Measurements from ENCODE around the gene FBXO31. TPM values are rescaled to one million over a fixed set of nuclear protein-coding genes. Genes with fewer than 3 reads are reported as not detected.

FBXO31 gene
- total RNA-seq, 1 donor from 2014 or later, result 5.8 TPM

DNA sequence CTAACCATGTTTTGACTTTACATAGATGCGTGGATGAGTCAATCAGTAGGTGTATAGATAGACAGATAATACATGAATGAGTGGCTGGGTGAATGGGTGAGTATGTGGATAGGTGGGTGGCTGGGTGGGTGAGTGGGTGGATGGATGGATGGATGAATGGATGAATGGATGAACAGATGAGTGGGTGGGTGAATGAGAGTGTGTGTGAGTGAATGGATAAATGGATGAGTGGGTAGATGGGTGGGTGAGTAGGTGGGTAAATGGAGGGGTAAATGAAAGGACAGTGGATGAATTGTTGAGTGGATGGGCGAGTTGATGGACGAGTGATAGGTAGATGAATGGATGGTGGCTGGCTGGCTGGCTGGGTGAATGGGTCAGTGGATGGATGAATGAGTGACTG lies 89.6 kb downstream of the FBXO31 start:
- H3K4me1 ChIP-seq, result no peaks in the 10 kb centered on the region
- TF ChIP-seq, protein P1, sequence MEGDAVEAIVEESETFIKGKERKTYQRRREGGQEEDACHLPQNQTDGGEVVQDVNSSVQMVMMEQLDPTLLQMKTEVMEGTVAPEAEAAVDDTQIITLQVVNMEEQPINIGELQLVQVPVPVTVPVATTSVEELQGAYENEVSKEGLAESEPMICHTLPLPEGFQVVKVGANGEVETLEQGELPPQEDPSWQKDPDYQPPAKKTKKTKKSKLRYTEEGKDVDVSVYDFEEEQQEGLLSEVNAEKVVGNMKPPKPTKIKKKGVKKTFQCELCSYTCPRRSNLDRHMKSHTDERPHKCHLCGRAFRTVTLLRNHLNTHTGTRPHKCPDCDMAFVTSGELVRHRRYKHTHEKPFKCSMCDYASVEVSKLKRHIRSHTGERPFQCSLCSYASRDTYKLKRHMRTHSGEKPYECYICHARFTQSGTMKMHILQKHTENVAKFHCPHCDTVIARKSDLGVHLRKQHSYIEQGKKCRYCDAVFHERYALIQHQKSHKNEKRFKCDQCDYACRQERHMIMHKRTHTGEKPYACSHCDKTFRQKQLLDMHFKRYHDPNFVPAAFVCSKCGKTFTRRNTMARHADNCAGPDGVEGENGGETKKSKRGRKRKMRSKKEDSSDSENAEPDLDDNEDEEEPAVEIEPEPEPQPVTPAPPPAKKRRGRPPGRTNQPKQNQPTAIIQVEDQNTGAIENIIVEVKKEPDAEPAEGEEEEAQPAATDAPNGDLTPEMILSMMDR (IDR thresholded peaks at IDR 0.05), result no peak
- no peak for TF ChIP-seq EZH2phosphoT487 (IDR thresholded peaks at IDR 0.05)
- no peak for TF ChIP-seq EZH2 (IDR thresholded peaks at IDR 0.05)
- H3K4me2 ChIP-seq, result no peak overlapping the region
- no peaks in the 10 kb centered on the region for H3F3A ChIP-seq (ENCODE audit: low read depth)
- DNase-seq (ENCODE audit: low spot score), result no peak
- Mint-ChIP-seq H3K36me3 (no peaks in the 10 kb centered on the region), H3K9me3 (peaks cover 4% of the 10 kb centered on the region), H3K4me1 (peaks cover 6% of the 10 kb centered on the region), H3K27me3 (ENCODE audit: insufficient read depth, low read depth) (peaks cover 6% of the 10 kb centered on the region), H3K4me3 (no peak overlapping the region), H3K27ac (no peak overlapping the region)
- no peaks in the 10 kb centered on the region for H3K9me3 ChIP-seq (ENCODE audit: low read depth)
- no peaks in the 10 kb centered on the region for H3K36me3 ChIP-seq
- no peak overlapping the region for H3K27ac ChIP-seq
- H3K79me2 ChIP-seq (ENCODE audit: low read depth), result no peaks in the 10 kb centered on the region
- H4K20me1 ChIP-seq (ENCODE audit: low read depth), result no peaks in the 10 kb centered on the region
- H3K4me3 ChIP-seq, result no peak overlapping the region
- H2AFZ ChIP-seq (replicated peaks), result no peak overlapping the region
- H3K9ac ChIP-seq, result no peak overlapping the region
- no peaks in the 10 kb centered on the region for H3K27me3 ChIP-seq

DNA sequence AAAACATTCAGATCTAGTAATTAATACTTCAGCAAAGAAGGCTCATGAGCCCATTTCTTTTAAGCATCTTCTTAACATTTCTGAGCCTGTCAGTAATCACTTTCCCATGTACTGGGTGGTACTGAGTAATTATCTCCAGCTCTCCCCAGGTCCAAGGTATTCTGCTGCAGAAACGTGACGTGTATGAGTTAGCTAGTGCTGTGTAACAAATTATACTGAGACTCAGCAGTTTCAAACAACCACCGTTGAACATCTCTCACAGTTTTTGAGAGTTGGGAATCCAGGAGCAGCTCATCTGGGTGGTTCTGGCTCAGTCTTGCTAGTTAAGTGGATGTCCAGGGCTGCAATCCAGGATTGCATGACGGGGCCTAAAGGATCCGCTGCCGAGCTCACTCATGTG lies 91.6 kb downstream of the FBXO31 start:
- no peaks in the 10 kb centered on the region for H4K20me1 ChIP-seq (ENCODE audit: low read depth)
- H3K4me3 ChIP-seq, result no peak overlapping the region
- no peaks in the 10 kb centered on the region for H3K27me3 ChIP-seq
- no peak overlapping the region for H3K27ac ChIP-seq
- H3K9me3 ChIP-seq (ENCODE audit: low read depth), result no peaks in the 10 kb centered on the region
- Mint-ChIP-seq H3K27ac (no peak overlapping the region), H3K27me3 (ENCODE audit: insufficient read depth, low read depth) (peaks cover 6% of the 10 kb centered on the region), H3K4me3 (peak overlapping the region; percentile 54), H3K36me3 (peaks cover 2% of the 10 kb centered on the region), H3K9me3 (peaks cover 6% of the 10 kb centered on the region), H3K4me1 (peaks cover 2% of the 10 kb centered on the region)
- no peak overlapping the region for H3K9ac ChIP-seq
- no peaks in the 10 kb centered on the region for H3F3A ChIP-seq (ENCODE audit: low read depth)
- H3K36me3 ChIP-seq, result no peaks in the 10 kb centered on the region
- TF ChIP-seq, protein P1 (IDR thresholded peaks at IDR 0.05), result no peak
- TF ChIP-seq EZH2 (IDR thresholded peaks at IDR 0.05) (no peak), EZH2phosphoT487 (IDR thresholded peaks at IDR 0.05) (no peak)
- H2AFZ ChIP-seq (replicated peaks), result no peak overlapping the region
- H3K4me1 ChIP-seq, result no peaks in the 10 kb centered on the region
- H3K79me2 ChIP-seq (ENCODE audit: low read depth), result no peaks in the 10 kb centered on the region
- DNase-seq (ENCODE audit: low spot score), result no peak
- no peak overlapping the region for H3K4me2 ChIP-seq

DNA sequence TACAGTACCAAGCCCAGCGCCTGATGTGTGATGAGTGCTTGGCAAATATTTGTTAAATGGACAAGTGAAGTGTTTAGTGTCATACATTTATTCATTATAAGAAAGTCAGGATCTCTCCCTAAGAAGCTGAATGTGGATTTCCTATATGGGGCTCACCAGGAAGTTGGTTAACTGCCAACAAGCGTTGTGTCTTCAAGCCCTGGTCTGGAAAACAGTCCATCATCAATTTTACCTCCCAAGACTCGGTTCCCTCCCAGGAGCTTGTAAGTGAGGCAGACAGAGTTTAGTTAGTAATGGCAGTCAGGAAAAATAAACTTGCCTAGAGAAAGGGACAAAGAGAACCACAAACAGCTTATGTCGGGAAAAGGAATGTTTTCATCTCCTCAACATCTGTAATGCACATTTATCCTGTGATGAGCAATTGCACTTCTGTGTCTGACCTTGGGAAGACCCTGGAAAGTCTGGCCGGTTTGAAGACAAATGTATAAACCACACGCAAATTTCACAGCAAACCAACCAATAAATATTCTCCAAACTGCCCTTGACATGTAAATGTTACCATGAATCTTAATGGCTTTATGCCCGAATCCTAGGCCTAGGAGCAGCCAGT lies 94.7 kb downstream of the FBXO31 start:
- Histone ChIP-seq H3K4me1 (peaks cover 9% of the 10 kb centered on the region), H3K27ac (no peak overlapping the region), H3K4me3 (no peak overlapping the region), H3K79me2 (ENCODE audit: low read depth) (no peaks in the 10 kb centered on the region), H3K27me3 (no peaks in the 10 kb centered on the region), H3F3A (ENCODE audit: low read depth) (no peaks in the 10 kb centered on the region), H3K9me3 (ENCODE audit: low read depth) (no peaks in the 10 kb centered on the region), H3K4me2 (no peak overlapping the region), H4K20me1 (ENCODE audit: low read depth) (no peaks in the 10 kb centered on the region), H3K36me3 (no peaks in the 10 kb centered on the region), H2AFZ (replicated peaks) (no peak overlapping the region), H3K9ac (no peak overlapping the region)
- H3K4me3 Mint-ChIP-seq, result no peak overlapping the region
- peaks cover 12% of the 10 kb centered on the region for H3K27me3 Mint-ChIP-seq (ENCODE audit: insufficient read depth, low read depth)
- TF ChIP-seq, protein P1 (IDR thresholded peaks at IDR 0.05), result no peak
- TF ChIP-seq EZH2 (IDR thresholded peaks at IDR 0.05) (no peak), EZH2phosphoT487 (IDR thresholded peaks at IDR 0.05) (no peak)
- no peak for DNase-seq (ENCODE audit: low spot score)
- H3K36me3 Mint-ChIP-seq, result peaks cover 2% of the 10 kb centered on the region
- peaks cover 11% of the 10 kb centered on the region for H3K9me3 Mint-ChIP-seq
- no peak overlapping the region for H3K27ac Mint-ChIP-seq
- H3K4me1 Mint-ChIP-seq, result no peaks in the 10 kb centered on the region

Measured in neural progenitor cell (in vitro differentiated cells).